Hematopoietic multipotent progenitor cell treated with erythropoietin and hydrocortisone succinate and interleukin-3 and kit ligand, for 6 days (in vitro differentiated cells): ENCODE results near the gene PIGU.
A peak's percentile ranks its signal among the peaks of the same experiment; 100 is the strongest.
"Not testable (repeated sequence)": the region's sequence is repeated elsewhere in the genome, so short reads cannot be mapped to it uniquely, and the experiment has no call there.

Experiments used
- DNase-seq: peaks from one replicate; pipeline ENCODE4 v3.0.0-alpha.2; 2015

PIGU gene

GRCh38 chr20:34621036-34621343 lies 55.9 kb downstream of the PIGU start:
- no peak for DNase-seq

DNA sequence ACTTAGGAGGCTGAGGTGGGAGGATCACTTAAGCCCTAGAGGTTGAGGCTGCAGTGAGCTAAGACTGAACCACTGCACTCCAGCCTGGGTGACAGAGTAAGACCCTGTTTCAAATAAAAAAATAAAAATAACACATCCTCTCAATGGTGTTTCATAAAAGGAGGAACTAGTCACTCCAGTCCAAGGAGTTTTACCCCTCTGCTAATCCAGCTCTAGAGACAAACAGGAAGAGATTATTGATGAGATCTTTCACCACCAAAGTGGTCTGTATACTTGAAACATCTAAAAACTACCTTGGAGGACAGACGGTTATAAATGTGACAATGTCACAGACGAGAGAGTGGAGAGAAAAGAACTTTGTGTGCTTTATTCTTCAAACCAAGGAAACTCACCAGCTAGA lies 58.2 kb downstream of the PIGU start:
- DNase-seq, result peak; percentile 37

- DNase-seq, result not testable (repeated sequence)
These were observed 60.0 kb downstream of the PIGU start for GRCh38 chr20:34616913-34617312.

DNA sequence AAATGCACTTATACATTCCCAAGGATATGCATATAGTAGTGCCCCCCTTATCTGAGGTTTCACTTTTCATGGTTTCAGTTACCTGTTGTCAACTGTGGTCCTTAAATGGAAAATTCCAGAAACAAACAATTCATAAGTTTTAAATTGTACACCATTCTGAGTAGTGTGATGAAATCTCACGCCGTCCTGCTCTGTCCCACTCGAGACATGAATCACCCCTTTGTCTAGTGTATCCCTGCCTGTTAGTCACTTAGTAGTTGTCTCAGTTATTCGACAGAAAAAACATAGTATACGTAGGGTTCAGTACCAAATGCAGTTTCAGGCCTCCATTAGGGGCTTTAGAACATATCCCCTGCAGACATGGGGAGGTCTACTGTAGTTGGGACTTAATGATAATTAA lies 61.4 kb downstream of the PIGU start:
- no peak for DNase-seq

- DNase-seq, result not testable (repeated sequence)
These were observed 64.9 kb downstream of the PIGU start for GRCh38 chr20:34611976-34612375.

DNA sequence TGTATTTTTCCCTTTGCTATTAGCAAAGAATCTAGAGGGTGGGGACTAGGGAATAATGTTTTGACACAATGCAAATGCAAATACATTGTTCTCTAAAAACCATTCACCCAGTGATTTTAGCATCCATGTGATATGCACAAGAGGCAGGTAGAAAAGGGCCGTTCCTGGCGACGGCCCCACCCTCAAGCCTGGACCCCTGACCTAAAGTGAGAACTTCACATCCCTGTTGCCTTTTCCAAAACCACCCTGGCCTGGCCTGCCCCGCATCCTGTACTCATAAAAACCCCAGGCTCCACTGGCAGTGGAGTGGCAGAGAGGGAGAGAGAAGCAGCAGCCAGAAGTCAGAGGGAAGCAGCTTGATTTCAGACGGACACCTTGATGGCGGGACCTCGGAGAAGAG lies 69.8 kb downstream of the PIGU start:
- DNase-seq, result no peak

GRCh38 chr20:34604980-34605788 lies 71.7 kb downstream of the PIGU start:
- DNase-seq, result no peak

GRCh38 chr20:34600892-34601653 lies 75.8 kb downstream of the PIGU start:
- no peak for DNase-seq

DNA sequence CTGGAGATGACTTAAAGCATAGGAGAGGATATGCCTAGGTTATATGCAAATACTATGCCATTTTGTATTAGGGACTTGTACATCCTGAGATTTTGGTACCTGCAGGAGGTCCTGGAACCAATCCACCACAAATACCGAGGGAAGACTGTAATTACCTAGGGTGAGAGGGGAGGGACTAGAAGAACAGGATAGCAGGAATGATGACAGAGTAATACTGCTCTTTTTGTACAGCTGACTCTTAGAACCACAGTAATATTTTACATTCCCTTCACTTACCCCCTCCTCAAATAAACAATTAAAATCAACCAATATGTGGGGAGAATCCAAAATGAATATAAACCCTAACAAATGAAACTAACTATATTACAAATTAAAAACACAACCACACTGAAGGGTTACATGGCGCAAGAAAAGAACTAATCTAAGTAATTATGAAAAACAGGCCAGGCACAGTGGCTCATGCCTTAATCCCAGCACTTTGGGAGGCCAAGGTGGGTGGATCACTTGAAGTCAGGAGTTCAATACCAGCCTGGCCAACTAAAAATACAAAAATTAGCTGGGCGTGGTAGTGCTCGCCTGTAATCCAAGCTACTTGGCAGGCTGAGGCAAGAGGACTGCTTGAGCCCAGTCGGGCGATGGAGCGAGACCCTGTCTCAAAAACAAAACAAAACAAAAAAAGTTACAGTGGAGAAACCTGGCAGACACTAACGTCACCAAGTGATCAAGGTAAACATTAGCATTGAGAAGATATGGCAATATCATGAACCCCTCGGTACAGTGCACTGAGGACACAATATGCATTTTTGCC lies 81.3 kb downstream of the PIGU start:
- DNase-seq, result no peak

DNA sequence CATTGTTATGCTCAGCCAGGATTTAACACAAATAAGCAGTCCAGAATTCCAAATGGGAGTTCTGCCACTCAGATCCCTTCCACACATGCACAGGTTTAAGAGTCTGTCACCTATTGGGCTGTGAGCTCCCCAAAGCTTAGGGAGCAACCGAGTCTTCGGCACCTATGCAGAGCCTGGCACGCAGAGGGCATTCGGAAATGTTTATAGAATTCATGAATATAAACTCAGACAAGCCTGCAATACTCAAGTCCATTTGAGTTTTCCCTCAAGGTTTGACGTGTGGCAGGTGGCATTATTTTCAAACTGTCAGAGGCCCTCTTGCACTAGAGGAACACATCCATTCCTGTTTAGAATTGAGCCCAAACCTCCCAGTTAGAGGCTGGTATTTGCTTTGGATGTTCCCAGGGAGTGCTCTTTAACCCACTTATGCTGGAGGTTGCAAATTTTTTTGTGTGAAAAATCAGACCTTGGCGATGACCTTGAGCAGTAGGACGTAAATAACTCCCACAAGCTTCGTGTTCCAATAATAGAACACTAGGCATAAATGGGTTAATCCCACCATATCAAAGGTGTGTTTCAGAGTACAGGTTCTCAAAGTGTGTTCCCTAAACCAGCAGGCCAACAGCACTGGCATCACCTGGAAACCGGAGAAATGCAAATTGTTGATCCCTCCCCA lies 90.3 kb downstream of the PIGU start:
- DNase-seq, result no peak

DNA sequence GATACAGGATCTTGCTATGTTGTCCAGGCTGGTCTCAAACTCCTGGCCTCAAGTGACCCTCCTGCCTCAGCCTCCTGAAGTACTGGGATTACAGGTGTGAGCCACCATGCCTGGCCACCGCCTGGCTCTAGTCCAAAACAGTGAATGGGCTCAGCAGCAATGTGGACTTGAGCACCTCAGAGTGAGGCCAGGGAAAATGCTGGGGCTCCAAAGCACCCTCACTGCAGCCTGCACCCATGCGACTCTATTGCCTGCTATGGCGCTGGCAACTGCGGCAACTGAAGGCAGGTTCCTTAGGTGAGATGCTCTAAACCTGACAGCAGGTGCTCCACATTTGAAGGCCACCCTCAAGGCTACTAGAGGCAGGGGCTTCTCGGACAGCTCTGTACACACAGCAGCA lies 91.9 kb downstream of the PIGU start:
- DNase-seq, result no peak

DNA sequence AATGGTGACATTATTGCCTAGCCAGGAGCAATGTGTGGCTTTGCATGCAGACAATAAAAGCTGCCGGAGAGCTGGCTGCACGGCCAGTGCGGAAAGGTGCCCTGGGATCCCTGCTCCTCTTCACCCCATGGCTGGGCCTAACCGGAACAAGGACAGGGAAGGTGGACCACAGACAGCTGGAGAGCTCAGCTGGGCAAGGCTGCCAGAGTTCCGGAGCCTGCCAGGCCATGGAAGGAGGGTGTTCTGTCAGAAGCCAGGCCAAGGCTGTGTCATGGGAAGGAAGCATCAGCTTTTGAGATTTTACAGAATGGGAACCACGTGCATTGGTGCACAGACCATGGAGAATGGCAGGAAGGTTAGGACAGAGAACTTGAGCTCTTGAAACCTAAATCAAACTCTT lies 93.3 kb downstream of the PIGU start:
- no peak for DNase-seq

DNA sequence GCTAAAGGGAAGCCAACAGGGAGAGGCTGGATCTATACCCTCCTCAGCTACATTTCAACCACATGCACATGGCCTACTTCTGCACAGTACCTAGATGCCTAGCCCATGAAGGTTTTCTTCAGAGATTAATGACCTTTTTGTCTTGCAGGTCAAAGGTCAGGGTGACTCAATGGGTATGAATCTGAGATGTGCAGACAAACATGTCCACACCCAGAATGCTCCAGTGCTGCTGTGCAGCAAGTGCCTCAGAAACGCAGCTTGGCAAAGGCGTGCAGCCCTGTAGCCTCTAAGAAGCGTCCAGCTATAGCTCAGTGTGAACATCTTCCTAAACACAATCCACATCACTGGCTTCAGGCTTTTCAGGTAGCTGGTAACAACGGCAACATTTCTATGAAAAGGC lies 94.0 kb downstream of the PIGU start:
- DNase-seq, result no peak

DNA sequence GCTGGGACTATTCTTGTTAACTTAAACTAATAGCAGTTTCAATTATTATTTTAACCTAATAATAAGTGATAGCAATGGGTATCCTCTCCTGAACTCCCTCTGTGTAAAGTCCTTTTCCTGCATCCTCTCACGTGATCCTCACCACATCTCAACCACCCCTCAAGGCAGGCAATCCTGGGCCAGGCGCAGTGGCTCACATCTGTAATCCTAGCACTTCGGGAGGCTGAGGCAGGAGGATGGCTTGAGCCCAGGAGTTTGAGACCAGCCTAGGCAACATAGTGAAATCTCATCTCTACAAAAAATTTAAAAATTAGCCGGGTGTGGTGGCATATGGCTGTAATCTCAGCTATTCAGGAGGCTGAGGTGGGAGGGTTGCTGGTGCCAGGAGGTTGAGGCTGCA lies 94.7 kb downstream of the PIGU start:
- DNase-seq, result no peak

DNA sequence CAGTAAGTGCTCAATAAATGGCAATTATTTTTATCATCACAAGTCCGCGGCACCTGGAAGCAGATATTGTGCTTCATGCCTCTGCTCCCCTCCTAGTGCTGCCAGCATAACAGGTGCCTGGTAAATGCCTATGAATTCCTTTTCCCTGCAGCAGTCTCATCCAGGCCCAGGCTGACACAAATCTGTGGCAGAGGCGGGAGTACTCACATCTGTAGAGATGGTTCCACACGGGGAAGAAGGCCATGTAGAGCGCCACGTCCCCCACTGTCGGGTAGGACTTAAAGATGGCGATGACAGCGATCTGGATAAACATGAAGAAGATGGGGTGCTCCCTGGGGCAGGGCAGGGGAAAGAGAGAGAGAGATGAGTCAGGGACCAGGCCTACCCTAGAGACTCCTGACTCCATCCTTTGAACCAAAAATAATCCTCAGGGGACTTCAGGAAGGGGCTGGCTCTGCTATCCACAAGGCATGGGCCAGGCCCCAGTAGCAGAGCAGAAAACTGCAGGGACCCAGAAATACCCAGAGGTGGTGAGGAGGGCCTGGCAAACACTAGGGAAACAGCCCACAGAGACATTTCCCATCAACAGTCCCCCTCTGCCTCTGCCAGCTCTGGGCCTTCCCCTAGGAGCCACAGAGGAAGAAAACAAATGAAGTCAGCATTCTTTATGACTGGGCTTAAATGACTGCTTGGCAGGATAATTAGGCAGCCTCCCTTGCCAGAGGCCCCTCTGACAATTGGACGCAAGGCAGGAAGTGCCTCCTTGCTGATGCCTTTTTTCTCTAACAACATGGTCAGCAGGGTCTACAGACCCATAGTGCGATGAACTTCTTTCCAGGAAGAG lies 95.3 kb downstream of the PIGU start:
- no peak for DNase-seq

DNA sequence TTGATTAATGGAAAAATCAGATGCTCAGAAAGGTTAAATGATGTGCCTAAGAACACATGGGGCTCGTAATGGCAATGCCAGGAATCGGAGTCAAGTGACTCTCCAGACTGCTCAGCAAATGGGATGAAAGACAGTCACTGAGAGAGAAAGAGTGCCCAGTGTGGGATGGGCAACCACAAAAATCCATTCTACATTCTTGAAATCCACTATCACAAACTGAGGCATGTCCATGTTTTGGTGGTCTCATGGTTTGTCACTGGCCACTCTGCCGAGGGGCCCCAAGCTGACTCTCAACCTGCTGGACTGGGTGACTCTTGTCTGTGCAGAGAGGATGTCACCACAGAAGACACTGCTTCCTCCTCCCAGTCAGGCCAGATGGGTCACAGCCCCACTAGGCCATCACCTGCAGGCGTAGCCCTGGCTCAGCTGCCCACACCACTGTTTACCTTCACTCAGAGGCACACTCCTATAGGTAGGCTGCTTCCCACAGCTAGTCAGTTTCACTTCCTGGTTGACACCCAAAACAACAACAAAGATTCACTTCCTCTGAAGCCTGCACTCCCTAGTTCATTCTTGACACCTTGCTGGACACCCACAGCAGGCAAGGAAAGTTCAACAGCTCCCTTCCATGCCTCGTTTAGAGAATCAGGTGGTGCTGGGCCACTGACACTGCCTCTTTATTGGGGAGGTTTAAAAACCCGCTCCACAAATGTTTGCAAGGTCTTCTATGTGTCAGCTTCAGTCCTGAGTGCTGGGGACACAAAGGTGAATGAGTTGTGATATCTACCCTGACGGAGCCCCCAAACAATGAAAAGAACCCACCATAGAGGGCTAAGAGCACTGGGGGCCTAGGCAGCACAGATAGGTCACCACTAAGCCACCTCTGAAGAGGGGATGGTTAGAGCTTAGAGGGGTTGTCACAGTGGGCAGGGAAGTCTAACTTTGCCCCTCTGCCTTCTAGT lies 96.6 kb downstream of the PIGU start:
- no peak for DNase-seq

DNA sequence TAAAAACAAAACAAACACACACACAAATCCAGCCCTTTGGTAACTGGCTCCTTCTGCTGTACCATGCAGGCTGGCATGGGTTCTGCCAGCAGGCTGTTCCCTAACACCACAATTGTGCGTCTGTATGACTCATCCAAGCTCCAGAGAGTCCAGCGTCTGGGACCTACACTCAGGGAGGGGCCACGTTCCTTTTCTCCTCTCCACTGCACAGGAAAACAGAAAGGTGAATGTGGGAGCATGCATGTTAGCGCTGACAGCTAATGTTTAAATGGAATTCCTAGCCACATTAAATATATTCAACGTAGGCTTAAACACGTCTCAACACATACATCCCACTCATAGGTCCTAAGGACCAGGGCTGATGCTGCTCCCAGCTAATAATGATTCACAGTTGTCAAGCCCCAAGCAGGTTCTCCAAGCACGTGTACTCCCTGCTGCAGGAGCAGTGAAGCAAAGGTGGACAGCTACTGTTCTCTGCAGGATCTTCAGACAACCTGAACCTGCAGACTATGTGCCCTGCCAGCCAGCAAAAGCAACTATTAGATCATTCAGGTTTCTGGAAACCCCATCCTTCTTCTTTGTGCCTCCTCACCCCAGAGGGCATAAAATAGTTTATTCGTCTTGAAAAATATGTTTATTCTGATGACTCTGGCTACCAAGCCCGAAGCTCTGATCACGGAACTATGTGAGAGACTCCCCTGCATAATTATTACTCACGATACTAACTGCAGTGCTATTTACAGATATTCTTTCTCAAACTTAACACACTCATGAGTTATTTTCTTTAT lies 97.5 kb downstream of the PIGU start:
- peak; percentile 18 for DNase-seq

- no peak for DNase-seq
These were observed 98.4 kb downstream of the PIGU start for GRCh38 chr20:34578521-34578920.

- DNase-seq, result peak; percentile 13
These were observed 98.9 kb downstream of the PIGU start for GRCh38 chr20:34578025-34578424.

DNA sequence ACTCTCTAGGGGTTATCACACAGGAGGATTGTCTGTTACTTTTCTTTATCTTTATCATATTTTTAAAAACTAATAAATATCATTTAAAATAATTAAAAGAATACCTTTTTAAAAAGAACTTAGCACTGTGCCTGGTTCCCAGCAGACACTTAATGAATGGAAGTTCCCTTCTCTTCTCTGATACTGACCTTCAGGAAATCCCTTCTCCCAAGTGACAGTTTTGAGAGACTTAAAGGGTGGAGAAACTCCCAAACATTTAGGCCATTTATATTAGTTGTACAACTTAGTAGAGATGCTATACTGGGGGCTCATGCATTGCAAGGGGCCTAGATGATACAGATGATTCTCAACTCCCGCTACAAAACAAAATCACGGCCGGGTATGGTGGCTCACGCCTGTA lies 99.8 kb downstream of the PIGU start:
- no peak for DNase-seq
